NCI-H146 treated with DMSO at 0.1 percent for 48 hours (cell line): Measurements from ENCODE around the gene ARHGAP11A.

Experiments used
- DNase-seq: peaks from one replicate; lab custom pipeline; 2025; ENCODE audit not compliant: unreplicated experiment; lab: John Stamatoyannopoulos, UW

ARHGAP11A gene

GRCh38 chr15:32687556-32687955 is 72.3 kb downstream of the ARHGAP11A start:
- no peak for DNase-seq

DNA sequence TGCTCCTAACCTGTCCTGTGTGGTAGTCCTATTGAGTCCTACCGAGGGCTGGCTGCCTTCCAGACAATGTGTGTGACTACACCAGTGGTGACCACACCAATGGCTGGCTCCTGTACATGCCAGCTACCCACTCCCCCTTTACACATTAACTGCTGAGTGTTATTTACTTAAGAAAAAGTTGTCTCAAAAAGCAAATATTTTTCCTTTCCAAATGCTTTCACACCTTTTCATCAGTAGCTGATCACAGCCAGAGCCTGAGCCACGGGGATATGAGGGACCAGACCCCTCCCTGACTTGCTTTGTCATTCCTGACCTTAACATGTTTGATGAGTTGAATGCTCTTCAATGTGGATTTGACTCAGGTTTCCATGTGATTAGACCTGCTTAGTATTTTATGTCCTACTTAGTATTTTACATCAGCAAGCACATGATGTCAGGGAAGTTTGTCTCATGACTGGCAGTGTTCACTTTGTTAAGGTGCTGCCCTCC is 72.9 kb downstream of the ARHGAP11A start:
- no peak for DNase-seq
